MM.1S (cell line): ENCODE results near the gene TTC16.

Experiments used
- DNase-seq: peaks from one replicate; pipeline ENCODE4 v3.0.0-alpha.2; 2015
- H2AFZ ChIP-seq: fragments of 300-600 bp; sonication (generic); 2 replicates; pipeline ENCODE4 v1.6.0; 2016; ENCODE audit warnings: antibody characterized with exemption, low read length
- H3F3A ChIP-seq: fragments of 300-600 bp; sonication (generic); 2 replicates; pipeline ENCODE4 v1.6.1; 2016; ENCODE audit warnings: mild to moderate bottlenecking, antibody characterized with exemption, low read length, moderate library complexity, mixed read lengths; ENCODE audit not compliant: insufficient read depth
- H3K27ac ChIP-seq: fragments of 300-600 bp; sonication (generic); 2 replicates; pipeline ENCODE4 v1.5.1; 2016; ENCODE audit warnings: mild to moderate bottlenecking, low read length
- H3K27me3 ChIP-seq: fragments of 300-600 bp; sonication (generic); replicated peaks from 2 replicates; pipeline ENCODE4 v1.6.0; 2016; ENCODE audit warnings: low read length; ENCODE audit not compliant: insufficient read depth
- H3K36me3 ChIP-seq: fragments of 300-600 bp; sonication (generic); replicated peaks from 2 replicates; pipeline ENCODE4 v1.6.1; 2016; ENCODE audit warnings: mild to moderate bottlenecking, low read length, mixed read lengths; ENCODE audit not compliant: insufficient read depth
- H3K4me1 ChIP-seq: fragments of 300-600 bp; sonication (generic); 2 replicates; pipeline ENCODE4 v1.6.1; 2016; ENCODE audit warnings: low read length, mixed read lengths
- H3K4me2 ChIP-seq: fragments of 300-600 bp; sonication (generic); 2 replicates; pipeline ENCODE4 v1.6.0; 2016; ENCODE audit warnings: low read depth, low read length
- H3K4me3 ChIP-seq: fragments of 300-600 bp; sonication (generic); 2 replicates; pipeline ENCODE4 v1.5.1; 2016; ENCODE audit warnings: low read length, mixed read lengths
- H3K79me2 ChIP-seq: fragments of 300-600 bp; sonication (generic); 2 replicates; pipeline ENCODE4 v1.6.1; 2016; ENCODE audit warnings: mixed run types, low read length, mixed read lengths
- H3K9ac ChIP-seq: fragments of 300-600 bp; sonication (generic); 2 replicates; pipeline ENCODE4 v1.6.1; 2016; ENCODE audit warnings: low read length, mixed read lengths
- H3K9me2 ChIP-seq: fragments of 300-600 bp; sonication (generic); replicated peaks from 2 replicates; pipeline ENCODE4 v1.6.1; 2016; ENCODE audit warnings: mild to moderate bottlenecking, low read length, mixed read lengths; ENCODE audit not compliant: insufficient read depth
- H3K9me3 ChIP-seq: fragments of 300-600 bp; sonication (generic); replicated peaks from 2 replicates; pipeline ENCODE4 v1.6.1; 2016; ENCODE audit warnings: mild to moderate bottlenecking, low read length, mixed read lengths; ENCODE audit not compliant: insufficient read depth
- H4K20me1 ChIP-seq: fragments of 300-600 bp; sonication (generic); 2 replicates; pipeline ENCODE4 v1.6.1; 2016; ENCODE audit warnings: mild to moderate bottlenecking, low read length, moderate library complexity, mixed read lengths; ENCODE audit not compliant: insufficient read depth
- CTCF ChIP-seq: fragments of 300-600 bp; sonication (generic); IDR thresholded peaks from 2 replicates; pipeline ENCODE4 v1.5.1; 2016; ENCODE audit warnings: antibody characterized with exemption, low read length, mixed read lengths
- EZH2 ChIP-seq: fragments of 300-600 bp; sonication (generic); optimal IDR thresholded peaks from 2 replicates; pipeline ENCODE3; 2017; ENCODE audit warnings: low read depth, mild to moderate bottlenecking, antibody characterized with exemption, low read length, mixed read lengths
- EZH2phosphoT487 ChIP-seq: fragments of 300-600 bp; sonication (generic); IDR thresholded peaks from 2 replicates; pipeline ENCODE4 v1.6.1; 2018; ENCODE audit warnings: antibody characterized with exemption, low read length

TTC16 gene

GRCh38 chr9:127683723-127684122 is 32.2 kb upstream of the TTC16 start:
- Histone ChIP-seq H3K4me1 (no peaks in the 10 kb centered on the region), H3K9me3 (no peaks in the 10 kb centered on the region), H4K20me1 (no peaks in the 10 kb centered on the region), H3K4me2 (no peak overlapping the region), H3K27ac (no peak overlapping the region), H3F3A (no peaks in the 10 kb centered on the region), H3K4me3 (no peak overlapping the region), H3K9ac (no peak overlapping the region), H3K27me3 (no peaks in the 10 kb centered on the region), H3K9me2 (no peaks in the 10 kb centered on the region), H3K36me3 (no peaks in the 10 kb centered on the region), H3K79me2 (no peaks in the 10 kb centered on the region), H2AFZ (no peak overlapping the region)
- DNase-seq: no peak
- TF ChIP-seq EZH2: no peak
- no peak for TF ChIP-seq CTCF
- TF ChIP-seq EZH2phosphoT487: no peak

GRCh38 chr9:127684576-127684975 is 31.3 kb upstream of the TTC16 start:
- Histone ChIP-seq H2AFZ (no peak overlapping the region), H3K9ac (no peak overlapping the region), H3K27me3 (no peaks in the 10 kb centered on the region), H3K9me3 (no peaks in the 10 kb centered on the region), H3K79me2 (no peaks in the 10 kb centered on the region), H3K36me3 (no peaks in the 10 kb centered on the region), H3K4me3 (no peak overlapping the region), H3K27ac (no peak overlapping the region), H3K9me2 (no peaks in the 10 kb centered on the region), H4K20me1 (no peaks in the 10 kb centered on the region), H3K4me1 (no peaks in the 10 kb centered on the region), H3F3A (no peaks in the 10 kb centered on the region), H3K4me2 (no peak overlapping the region)
- DNase-seq: no peak
- TF ChIP-seq EZH2 (no peak), CTCF (no peak), EZH2phosphoT487 (no peak)

- DNase-seq: no peak
- Histone ChIP-seq H3F3A (no peaks in the 10 kb centered on the region), H3K4me1 (no peaks in the 10 kb centered on the region), H4K20me1 (no peaks in the 10 kb centered on the region), H3K9ac (no peak overlapping the region), H3K9me3 (no peaks in the 10 kb centered on the region), H3K79me2 (no peaks in the 10 kb centered on the region), H3K4me3 (no peak overlapping the region), H3K27ac (no peak overlapping the region), H2AFZ (no peak overlapping the region), H3K9me2 (no peaks in the 10 kb centered on the region), H3K27me3 (no peaks in the 10 kb centered on the region), H3K36me3 (no peaks in the 10 kb centered on the region), H3K4me2 (no peak overlapping the region)
- TF ChIP-seq CTCF: no peak
- TF ChIP-seq EZH2phosphoT487: no peak
- no peak for TF ChIP-seq EZH2
Measured at GRCh38 chr9:127686461-127687393, 29.2 kb upstream of the TTC16 start.
